SU-DHL-6 (cell line): ENCODE data around the gene NFIC.

Experiments used
- H2AFZ ChIP-seq: fragments of 200-600 bp; sonication (generic); 2 replicates; pipeline ENCODE4 v1.6.1; 2014; ENCODE audit warnings: low read depth, mild to moderate bottlenecking, moderate library complexity, mixed read lengths, antibody characterized with exemption, low read length; ENCODE audit not compliant: severe bottlenecking
- H3F3A ChIP-seq: fragments of 200-600 bp; shearing (Covaris generic); 2 replicates; pipeline ENCODE4 v1.6.0; 2016; ENCODE audit warnings: antibody characterized with exemption, mild to moderate bottlenecking; ENCODE audit not compliant: insufficient read depth
- H3K27ac ChIP-seq: fragments of 200-600 bp; sonication (generic); 2 replicates; pipeline ENCODE4 v1.5.1; 2016; ENCODE audit warnings: low read depth, mild to moderate bottlenecking, low read length, moderate library complexity, mixed read lengths
- H3K27me3 ChIP-seq: fragments of 200-600 bp; sonication (generic), shearing (Covaris generic); 2 replicates; pipeline ENCODE4 v1.6.0; 2014; ENCODE audit warnings: mild to moderate bottlenecking, low read length
- H3K36me3 ChIP-seq: fragments of 200-600 bp; sonication (generic); 2 replicates; pipeline ENCODE4 v1.6.1; 2014; ENCODE audit warnings: mild to moderate bottlenecking, low read length, mixed read lengths
- H3K4me2 ChIP-seq: fragments of 300-600, 200-600 bp; shearing (Covaris generic), sonication (generic); 2 replicates; pipeline ENCODE4 v1.6.0; 2014; ENCODE audit warnings: low read length, low read depth, mild to moderate bottlenecking; ENCODE audit not compliant: poor library complexity, severe bottlenecking
- H3K4me3 ChIP-seq: fragments of 200-600 bp; sonication (generic); 2 replicates; pipeline ENCODE4 v1.5.1; 2014; ENCODE audit warnings: antibody characterized with exemption, low read length, mild to moderate bottlenecking, mixed read lengths; ENCODE audit not compliant: insufficient read depth, poor library complexity, severe bottlenecking
- H3K79me2 ChIP-seq: fragments of 200-600 bp; sonication (generic); 2 replicates; pipeline ENCODE4 v1.6.1; 2014; ENCODE audit warnings: mild to moderate bottlenecking, low read length, moderate library complexity; ENCODE audit not compliant: insufficient read depth
- H3K9ac ChIP-seq: fragments of 200-600 bp; sonication (generic); 2 replicates; pipeline ENCODE4 v1.7.0; 2014; ENCODE audit warnings: mild to moderate bottlenecking, low read length
- H3K9me2 ChIP-seq: fragments of 200-600 bp; sonication (generic); replicated peaks from 2 replicates; pipeline ENCODE4 v1.6.1; 2014; ENCODE audit warnings: low read length; ENCODE audit not compliant: insufficient read depth
- H3K9me3 ChIP-seq: fragments of 200-600 bp; sonication (generic); 2 replicates; pipeline ENCODE4 v1.6.1; 2014; ENCODE audit warnings: low read length, mixed read lengths; ENCODE audit not compliant: insufficient read depth
- H4K20me1 ChIP-seq: fragments of 200-600 bp; sonication (generic); 2 replicates; pipeline ENCODE4 v1.6.1; 2014; ENCODE audit warnings: low read depth, mild to moderate bottlenecking, antibody characterized with exemption, low read length, moderate library complexity, mixed read lengths
- EZH2phosphoT487 ChIP-seq: fragments of 200-600 bp; sonication (generic), shearing (Covaris generic); conservative IDR thresholded peaks from 2 replicates; pipeline ENCODE4 v1.6.1; 2018; ENCODE audit warnings: mild to moderate bottlenecking, antibody characterized with exemption, low read length, moderate library complexity, mixed read lengths
- TF ChIP-seq, protein P1 (sequence below): fragments of 200-600 bp; sonication (generic); IDR thresholded peaks from one replicate; pipeline ENCODE4 v1.5.1; 2017; ENCODE audit warnings: antibody characterized with exemption, mild to moderate bottlenecking, low read length, moderate library complexity; ENCODE audit not compliant: insufficient read depth, poor library complexity, severe bottlenecking

NFIC gene

DNA sequence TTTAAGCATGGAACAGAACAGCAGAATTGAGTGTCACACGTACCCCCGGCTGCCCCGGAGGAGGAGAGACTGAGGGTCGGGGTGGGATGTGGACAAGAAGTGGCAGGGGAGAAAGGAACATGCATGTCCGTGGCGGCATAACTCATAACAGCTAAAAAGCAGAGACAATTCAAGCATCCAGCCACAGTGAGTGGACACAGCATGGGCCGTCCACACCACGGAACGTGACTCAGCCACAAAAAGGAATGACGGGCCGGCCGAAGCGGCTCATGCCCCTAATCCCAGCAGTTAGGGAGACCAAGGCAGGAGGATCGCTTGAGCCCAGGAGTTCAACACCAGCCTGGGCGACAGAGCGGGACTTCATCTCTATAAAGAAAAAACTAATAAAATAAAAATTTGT, 126.5 kb downstream of the NFIC start:
- H3K27me3 ChIP-seq, result no peaks in the 10 kb centered on the region
- H3K9me2 ChIP-seq, result no peaks in the 10 kb centered on the region
- H4K20me1 ChIP-seq, result no peaks in the 10 kb centered on the region
- H3K36me3 ChIP-seq, result no peaks in the 10 kb centered on the region
- TF ChIP-seq, protein P1, sequence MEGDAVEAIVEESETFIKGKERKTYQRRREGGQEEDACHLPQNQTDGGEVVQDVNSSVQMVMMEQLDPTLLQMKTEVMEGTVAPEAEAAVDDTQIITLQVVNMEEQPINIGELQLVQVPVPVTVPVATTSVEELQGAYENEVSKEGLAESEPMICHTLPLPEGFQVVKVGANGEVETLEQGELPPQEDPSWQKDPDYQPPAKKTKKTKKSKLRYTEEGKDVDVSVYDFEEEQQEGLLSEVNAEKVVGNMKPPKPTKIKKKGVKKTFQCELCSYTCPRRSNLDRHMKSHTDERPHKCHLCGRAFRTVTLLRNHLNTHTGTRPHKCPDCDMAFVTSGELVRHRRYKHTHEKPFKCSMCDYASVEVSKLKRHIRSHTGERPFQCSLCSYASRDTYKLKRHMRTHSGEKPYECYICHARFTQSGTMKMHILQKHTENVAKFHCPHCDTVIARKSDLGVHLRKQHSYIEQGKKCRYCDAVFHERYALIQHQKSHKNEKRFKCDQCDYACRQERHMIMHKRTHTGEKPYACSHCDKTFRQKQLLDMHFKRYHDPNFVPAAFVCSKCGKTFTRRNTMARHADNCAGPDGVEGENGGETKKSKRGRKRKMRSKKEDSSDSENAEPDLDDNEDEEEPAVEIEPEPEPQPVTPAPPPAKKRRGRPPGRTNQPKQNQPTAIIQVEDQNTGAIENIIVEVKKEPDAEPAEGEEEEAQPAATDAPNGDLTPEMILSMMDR, result no peak
- TF ChIP-seq EZH2phosphoT487, result no peak
- no peaks in the 10 kb centered on the region for H3K9me3 ChIP-seq
- H3K9ac ChIP-seq, result no peak overlapping the region
- peaks cover 12% of the 10 kb centered on the region for H3K79me2 ChIP-seq
- H3F3A ChIP-seq, result no peaks in the 10 kb centered on the region
- H3K4me2 ChIP-seq, result no peak overlapping the region
- H2AFZ ChIP-seq, result no peak overlapping the region
- H3K4me3 ChIP-seq, result no peak overlapping the region
- no peak overlapping the region for H3K27ac ChIP-seq

DNA sequence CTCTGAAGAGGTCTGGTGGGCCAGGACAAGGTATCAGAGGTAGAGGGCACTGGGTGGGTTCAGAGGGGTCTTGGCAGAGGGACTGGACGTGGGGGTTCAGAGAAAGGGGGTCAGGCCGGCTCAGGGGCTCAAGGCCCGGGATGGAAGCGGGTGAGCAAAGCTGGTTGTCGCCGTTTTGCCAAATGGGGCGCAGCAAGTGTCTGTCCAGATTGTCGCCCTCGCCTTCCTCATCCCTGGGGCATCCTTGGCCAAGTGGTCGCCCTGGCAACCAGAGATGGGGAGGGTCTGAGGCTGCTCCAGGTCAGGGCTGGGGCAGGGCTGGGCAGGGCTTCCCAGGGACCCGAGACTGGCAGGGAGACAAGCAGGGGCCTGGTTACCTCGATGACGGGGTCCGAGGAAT, 127.3 kb downstream of the NFIC start:
- no peak overlapping the region for H3K4me2 ChIP-seq
- TF ChIP-seq, protein P1, result no peak
- TF ChIP-seq EZH2phosphoT487, result no peak
- H3K9me2 ChIP-seq, result no peaks in the 10 kb centered on the region
- no peak overlapping the region for H3K4me3 ChIP-seq
- H4K20me1 ChIP-seq, result no peaks in the 10 kb centered on the region
- no peaks in the 10 kb centered on the region for H3K27me3 ChIP-seq
- peaks cover 14% of the 10 kb centered on the region for H3K79me2 ChIP-seq
- H3F3A ChIP-seq, result no peaks in the 10 kb centered on the region
- H3K27ac ChIP-seq, result no peak overlapping the region
- H2AFZ ChIP-seq, result no peak overlapping the region
- no peaks in the 10 kb centered on the region for H3K9me3 ChIP-seq
- H3K36me3 ChIP-seq, result no peaks in the 10 kb centered on the region
- H3K9ac ChIP-seq, result no peak overlapping the region

DNA sequence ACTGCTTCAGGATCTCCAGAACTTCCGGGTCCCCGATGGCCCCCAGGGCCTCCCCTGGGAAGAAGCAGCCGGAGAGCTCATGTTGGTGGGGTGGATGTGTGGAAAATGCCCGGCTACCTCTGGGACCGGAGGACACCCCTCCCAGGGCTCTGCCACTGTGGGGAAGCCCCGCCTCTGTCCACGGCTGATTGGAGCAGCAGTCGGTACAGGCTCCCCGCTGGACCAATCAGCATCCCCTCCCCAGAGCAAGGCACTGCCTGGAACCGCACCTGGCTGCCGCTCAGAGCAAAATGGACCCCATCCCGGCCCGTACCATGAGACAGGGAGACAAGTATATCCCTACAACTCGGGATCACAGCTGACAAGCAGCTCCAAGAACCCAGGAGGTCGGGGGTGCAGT, 127.7 kb downstream of the NFIC start:
- Histone ChIP-seq H2AFZ (no peak overlapping the region), H3K4me3 (no peak overlapping the region), H3K27me3 (no peaks in the 10 kb centered on the region), H3K9ac (no peak overlapping the region), H3F3A (no peaks in the 10 kb centered on the region), H3K4me2 (no peak overlapping the region), H3K27ac (no peak overlapping the region), H4K20me1 (no peaks in the 10 kb centered on the region), H3K9me2 (no peaks in the 10 kb centered on the region), H3K79me2 (peaks cover 18% of the 10 kb centered on the region), H3K36me3 (no peaks in the 10 kb centered on the region), H3K9me3 (no peaks in the 10 kb centered on the region)
- no peak for TF ChIP-seq EZH2phosphoT487

DNA sequence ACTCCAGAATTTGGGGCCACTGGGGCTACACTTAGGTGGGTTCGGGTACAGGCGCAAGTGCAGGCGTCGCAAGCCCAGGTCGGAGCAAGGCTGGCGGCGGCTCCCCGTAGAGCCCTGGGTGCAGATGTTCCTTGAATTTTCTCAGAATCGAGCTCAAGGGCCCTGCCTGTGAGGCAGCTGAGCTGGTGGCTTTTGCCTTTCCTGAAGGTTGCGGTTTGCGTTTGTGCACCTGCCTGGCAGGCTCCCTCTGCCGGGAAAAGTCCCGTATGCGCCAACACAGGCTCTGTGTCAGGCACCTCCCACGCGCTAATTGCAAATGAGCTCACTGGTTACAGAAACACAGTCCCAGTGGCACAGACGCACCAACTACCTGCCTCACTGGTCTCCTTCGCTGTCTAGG, 128.2 kb downstream of the NFIC start:
- H3K27me3 ChIP-seq, result no peaks in the 10 kb centered on the region
- no peaks in the 10 kb centered on the region for H4K20me1 ChIP-seq
- H3K9me3 ChIP-seq, result no peaks in the 10 kb centered on the region
- peaks cover 23% of the 10 kb centered on the region for H3K79me2 ChIP-seq
- no peaks in the 10 kb centered on the region for H3F3A ChIP-seq
- H3K9ac ChIP-seq, result no peak overlapping the region
- no peaks in the 10 kb centered on the region for H3K36me3 ChIP-seq
- H2AFZ ChIP-seq, result no peak overlapping the region
- no peak for TF ChIP-seq EZH2phosphoT487
- TF ChIP-seq, protein P1, result no peak
- H3K27ac ChIP-seq, result no peak overlapping the region
- no peak overlapping the region for H3K4me2 ChIP-seq
- no peaks in the 10 kb centered on the region for H3K9me2 ChIP-seq
- H3K4me3 ChIP-seq, result no peak overlapping the region
